GM21367 (cell line): ENCODE data around the gene AUTS2.

ENCODE experiments used
- ATAC-seq: cut with Tn5 transposase; IDR thresholded peaks from one replicate; pipeline ENCODE4 v1.9.1; 2021; ENCODE audit not compliant: unreplicated experiment

AUTS2 gene

DNA sequence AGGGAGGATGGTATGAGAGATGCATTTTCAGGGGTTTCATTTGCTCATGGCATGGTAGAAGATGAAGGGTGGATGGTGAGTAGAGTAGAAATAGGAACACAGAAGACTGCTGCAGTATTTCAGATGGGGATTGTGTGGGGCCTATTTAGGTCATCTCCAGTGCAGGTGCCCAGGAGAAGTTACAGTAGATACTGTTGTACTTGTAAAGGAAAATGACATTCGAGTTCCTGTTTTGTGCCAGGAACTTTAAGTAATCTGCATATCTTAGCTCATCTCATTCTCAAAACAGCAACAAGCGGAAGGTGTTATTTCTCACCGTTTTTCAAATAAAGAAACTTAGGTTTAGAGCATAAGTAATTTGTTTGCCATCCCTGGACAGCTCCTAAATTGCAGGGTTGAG is 156.2 kb downstream of the AUTS2 start:
- ATAC-seq = no peak

DNA sequence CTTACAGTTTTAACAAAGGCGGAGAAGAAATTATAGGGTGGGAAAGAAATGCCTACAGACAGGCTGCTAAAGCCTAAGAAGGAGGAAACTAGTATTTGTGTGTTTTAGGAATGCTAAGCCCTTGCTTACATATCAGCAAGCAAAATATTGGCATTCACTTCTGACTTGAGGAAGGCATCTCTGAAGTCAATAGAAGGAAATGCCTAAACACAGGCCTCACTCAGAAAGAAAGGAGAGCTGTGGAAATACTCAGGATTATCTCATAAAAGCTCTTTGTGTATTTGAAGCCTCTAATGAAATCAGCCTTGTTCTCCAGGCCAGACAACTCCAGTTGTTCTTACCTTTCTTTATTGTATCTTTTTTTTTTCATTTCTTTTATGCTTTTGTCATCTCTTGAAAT is 158.0 kb downstream of the AUTS2 start:
- no peak for ATAC-seq

DNA sequence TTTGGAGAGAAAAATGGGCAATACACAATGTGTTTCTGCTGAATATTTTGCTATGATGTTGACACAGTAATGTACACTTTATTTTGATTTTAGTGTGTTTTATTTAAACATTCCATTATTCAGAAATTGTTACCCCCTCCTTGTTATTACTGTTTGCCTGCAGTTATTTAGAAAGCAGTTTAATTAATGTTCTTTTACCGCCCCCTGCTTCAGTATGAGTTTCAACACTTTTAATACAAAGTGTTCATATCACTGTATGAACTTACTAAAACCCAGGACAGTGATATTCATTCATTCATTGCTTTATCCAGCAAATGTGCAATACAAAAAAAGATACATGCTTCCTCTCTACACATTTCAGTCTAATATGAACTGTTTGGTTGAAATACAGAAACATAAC is 159.3 kb downstream of the AUTS2 start:
- ATAC-seq = no peak

DNA sequence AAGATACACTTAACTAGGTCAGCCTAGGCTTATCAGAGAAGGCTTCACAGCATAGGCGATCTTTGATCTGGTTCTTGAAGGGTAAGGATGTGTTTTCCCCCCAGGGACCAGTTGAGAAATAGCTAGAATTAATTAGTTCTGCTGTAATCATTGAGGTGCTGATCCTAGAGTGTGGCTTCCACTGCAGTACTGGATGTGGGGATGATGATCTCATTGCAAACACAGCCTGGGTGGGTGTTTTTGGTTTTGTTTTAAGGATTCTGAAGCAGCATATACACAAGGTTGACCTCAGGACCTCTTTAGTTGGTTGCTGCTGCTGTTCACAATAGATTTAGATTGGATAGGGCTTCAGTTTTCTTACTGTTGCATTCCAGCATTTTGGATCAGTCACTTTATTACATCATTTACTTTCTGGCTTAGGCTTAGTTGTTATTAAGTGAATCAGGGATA is 159.7 kb downstream of the AUTS2 start:
- no peak for ATAC-seq

DNA sequence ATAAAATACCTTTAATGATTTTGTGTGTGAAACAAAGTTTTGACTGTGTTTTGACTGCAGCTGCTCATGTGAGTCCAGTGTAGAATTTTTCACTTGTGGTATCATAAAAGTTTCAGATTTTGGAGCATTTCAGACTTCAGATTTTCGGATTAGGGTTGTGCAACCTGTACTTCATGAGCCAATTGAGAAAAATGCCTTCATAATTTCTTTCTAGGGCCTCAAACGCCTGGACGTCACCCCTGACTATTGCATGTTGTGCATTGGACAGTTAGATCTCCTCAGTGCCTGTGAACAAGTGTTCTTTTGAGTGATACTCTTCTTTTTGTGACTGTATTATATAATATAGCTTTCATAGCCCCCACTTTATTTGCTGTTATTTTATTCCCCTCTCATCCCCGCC is 161.1 kb downstream of the AUTS2 start:
- ATAC-seq = no peak

DNA sequence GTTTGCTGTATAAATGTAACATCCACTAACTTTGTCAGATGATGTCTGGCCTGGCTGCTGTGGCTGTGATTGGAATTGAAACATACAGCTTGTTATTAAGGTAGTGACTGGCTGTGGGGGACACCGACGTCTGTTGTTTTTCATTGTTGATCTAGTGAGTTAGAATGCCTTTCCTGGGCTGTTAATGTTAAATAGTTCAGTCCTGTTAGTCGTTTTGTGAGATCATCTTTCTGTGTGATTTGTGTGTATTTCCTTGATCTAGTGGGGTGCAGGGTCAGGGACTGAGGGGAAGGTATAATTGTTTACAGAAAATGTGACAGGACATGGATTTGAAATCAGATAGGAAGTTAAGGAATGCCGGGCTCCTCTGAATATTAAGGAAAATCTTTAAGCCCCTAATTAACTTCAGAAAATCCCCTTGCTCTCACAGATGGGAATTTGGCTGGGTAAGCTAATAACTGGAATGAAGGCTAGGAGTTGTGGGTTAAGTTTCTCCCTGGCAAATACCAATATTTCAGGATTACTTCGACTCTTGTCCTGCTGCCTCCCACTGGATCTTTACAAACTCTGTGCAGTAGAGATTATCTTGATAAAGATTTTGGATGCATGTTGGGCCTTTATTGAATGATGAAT is 163.1 kb downstream of the AUTS2 start:
- no peak for ATAC-seq

DNA sequence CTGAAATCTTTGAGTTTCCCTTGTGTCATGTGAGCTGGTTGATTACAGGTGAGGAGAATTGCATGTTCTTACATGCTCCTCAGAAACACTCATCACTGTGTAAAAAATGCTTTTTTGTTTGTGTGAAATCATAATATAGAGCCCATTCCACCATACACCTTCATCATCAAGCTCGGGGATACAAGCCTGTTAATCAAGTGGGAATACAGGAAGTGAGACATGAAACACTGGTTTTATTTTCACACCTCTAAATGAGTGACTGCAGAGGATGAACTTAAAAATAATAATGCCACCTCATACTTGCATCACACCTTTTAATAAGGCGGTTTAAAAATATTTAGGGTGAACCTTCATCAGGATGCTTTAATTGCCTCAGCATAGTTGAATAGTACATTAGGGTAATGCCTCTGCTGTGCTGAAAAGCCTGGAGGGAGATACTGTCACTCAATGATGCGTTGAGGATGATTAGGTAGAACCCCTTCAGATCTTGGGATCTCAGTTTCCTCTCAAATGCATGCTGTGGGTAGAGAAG is 164.6 kb downstream of the AUTS2 start:
- peak; percentile 51 for ATAC-seq

DNA sequence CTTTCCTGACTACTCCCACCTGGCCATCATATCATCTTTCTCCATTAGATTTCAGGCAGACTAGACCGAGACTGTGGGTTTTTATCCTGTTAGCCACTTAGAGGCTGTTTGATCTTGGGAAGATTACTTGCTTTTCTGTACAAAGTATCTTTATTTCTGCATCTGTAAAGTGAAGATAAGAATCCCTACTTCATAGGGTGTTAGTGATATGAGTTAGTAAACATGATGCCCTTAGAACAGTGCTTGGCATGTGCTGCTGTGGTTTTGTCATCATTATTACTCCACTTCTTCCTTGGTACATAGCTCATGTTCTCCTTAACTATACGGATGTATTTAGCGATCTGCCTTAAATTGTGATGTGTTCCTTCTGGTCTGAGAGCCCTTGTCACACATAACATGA is 165.2 kb downstream of the AUTS2 start:
- no peak for ATAC-seq

DNA sequence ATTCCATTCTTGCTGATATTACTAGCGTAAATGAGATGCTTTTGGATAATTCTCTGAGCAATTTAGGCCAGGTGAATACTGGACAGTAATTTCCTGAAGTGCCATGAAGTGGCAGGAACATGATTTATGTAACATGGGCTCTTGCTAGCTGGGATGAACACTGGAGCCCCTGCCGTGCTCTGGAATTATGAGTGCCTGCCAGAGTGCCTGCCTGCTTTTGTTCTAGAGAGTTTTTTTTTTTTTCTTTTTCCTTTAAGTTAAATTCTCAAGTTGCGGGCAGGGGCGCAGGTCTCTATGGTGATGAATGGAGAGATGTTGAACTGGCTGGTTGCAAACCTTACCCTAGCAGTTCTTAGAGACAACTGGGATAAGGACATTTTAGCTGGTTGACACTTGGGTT is 165.9 kb downstream of the AUTS2 start:
- no peak for ATAC-seq

DNA sequence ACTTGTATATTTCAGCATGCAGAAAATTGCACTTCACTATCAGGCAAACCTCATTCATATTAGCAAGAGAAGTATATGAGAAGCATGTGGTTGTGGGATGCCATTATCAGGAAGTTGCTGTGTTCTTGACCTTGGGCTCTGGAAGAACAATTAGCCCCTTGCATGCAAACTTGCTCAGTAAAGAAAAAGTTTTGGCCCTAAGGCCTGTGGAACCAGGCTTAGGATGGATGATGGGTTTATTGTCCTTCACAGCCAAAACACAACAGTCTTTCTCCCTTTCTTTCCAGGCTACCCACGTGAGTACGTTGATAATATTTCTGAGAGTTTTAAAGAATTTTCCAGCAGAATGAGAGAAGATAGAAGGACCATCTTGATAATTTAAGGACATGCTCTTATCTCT is 166.4 kb downstream of the AUTS2 start:
- no peak for ATAC-seq

DNA sequence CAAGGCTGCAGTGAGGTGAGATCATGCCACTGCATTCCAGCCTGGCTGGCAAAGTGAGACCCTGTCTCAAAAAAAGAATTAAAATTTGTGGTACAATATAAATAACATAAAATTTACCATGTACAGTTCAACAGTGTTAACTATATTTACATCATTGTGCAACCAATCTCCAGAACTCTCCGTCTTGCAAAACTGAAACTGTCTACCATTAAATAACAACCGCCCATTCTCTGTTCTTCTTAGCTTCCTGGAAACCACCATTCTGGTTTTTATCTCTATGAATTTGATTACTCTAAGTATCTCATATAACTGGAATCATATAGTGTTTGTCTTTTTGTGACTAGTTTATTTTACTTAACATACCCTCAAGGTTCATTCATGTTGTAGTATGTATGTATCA is 167.6 kb downstream of the AUTS2 start:
- ATAC-seq = no peak

DNA sequence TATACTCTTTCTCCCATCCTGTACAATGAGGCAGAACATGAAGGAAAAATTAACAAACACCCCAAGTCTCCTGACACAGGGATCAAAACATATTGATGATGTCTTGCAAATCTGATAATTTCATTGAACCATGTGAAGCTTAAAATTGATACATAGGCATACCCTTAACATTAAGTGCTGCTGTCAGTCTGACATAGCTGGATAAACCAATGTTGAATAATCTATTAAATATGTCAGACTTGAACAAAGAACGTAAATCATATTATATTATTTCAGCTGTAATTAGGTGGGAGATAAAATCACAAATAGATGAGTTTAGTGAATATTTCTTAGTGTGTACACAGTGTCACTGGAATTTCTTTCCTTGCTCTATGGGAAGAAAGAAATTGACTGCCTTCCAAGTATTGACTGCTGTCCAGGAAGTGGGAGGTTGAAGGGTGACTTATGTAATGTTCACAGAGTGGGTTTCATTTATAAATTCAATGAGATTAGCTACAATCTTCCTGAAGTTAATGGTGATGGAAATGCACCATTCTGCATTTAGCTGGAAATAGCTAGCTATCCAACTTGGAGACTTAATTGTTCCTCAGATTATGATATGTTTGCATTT is 170.8 kb downstream of the AUTS2 start:
- no peak for ATAC-seq

DNA sequence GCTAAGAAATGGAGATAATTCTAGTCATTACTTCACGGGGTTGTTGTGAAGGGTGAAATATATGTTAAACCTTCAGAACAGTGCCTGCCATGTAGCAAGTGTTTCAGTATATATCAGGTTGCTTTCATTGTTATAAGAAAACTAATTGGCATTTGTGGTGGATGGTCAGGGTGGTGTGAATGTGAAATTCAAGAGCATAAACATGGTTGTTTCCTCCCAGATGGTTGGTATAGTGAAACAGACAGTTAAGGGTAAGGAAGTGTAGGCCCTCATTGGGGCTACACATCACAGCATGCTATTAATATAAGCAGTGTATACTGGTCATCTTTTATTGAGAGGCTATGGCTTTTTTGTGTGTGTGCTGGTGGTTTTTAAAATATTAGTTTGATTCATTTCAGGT is 171.6 kb downstream of the AUTS2 start:
- ATAC-seq = no peak

DNA sequence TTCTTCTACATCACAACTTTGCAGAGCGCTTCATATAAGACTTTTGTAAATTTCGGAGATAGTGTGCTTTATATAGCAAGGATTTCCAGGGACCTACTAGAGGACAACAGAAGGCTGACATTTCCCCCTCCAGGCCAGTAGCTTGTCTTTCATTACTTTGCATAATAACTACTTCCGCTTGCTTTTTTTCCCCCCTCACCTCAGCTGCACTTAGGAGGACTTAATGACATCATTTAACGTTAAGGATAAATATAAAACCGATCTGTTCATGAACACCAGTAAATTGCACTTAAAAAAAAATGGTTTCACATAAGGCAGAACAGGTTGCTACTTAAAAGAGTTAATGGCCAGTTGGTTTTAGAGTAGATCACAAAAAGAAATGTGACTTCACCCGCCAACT is 172.3 kb downstream of the AUTS2 start:
- ATAC-seq = no peak

DNA sequence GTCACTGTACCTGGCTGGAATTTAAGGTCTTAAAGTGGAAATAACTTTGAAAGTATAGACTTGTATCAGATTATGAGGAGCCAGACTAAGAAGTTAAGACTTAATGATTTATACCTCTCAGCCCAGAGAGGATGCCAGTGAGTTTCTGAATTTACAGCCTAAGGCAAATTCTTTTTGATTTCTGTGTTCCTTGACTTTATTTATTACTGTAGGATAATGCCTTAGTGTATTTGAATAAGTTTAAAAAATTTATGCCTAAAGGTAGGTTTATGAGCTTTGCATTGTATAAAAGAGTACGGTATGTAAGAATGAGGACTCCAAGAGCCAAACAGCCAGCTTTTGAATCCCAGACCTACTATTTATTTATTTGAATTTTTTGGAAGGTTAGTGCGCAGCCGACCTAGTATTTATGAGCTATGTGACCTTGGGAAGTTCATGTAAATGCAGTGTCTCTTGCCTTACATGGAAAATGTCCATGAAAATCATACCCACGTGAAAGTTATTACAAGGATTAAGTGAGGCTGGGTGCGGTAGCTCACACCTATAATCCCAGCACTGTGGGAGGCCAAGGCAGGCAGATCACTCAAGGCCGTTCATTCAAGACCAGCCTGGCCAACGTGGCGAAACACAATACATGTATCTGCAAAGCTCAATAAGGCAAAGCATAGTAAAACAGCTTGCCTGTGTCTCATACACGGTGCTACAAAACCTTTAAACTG is 174.6 kb downstream of the AUTS2 start:
- no peak for ATAC-seq

DNA sequence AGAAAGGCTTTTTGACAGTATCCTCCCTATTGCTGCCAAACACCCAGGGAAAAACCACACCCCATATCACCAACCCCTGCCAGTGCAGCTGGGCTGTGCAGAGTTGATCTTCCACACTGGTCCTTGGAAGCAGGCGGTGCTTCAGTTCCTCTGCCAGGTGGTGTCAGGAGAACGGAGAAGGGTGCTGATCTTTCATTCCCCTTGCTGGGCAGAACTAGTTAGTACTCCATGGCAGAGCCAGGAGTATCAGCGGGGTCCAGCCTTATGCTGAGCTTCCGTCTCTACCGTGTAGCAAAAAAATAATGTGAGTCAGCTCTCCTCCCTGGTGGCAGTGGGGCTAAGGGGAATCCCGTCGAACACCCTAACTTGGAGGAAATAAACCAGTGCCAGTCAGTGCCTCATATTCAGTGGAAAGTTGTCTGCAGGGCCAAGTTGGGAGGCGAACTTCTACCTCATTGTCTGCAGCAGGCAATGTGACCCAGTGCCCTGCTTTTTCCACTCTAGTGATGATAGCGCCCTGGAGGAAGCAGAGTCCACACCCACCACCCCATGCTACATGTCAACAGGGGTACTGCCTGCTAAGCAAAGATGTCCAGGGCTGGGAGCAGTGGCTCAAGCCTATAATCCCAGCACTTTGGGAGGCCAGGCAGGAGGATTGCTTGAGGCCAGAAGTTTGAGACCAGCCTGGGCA is 175.4 kb downstream of the AUTS2 start:
- ATAC-seq = no peak

DNA sequence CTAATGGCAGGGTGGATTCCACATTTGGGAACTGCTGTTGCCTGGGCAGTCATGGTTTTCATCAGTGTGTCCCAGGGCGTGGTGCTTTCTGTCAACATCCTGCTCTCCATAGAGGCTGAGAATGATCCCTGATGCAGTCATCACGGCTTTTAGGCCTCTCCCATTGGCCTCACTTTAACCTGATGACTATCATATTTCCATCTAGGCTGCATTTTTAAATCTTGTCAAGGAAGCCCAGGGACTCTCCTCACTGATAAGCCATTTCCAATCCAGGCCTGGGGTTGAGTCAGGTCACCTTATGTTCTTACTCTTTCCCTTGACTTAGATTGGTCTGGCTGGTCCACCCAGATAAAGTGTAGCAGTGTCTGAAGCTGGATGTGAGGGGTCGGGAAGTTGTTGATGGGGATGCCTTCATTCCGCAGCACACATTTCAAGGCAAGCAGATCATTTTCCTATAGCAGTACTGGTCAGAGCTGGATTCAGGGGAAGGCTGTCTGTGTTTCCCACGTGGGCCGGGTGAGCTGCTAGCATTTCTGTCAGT is 177.0 kb downstream of the AUTS2 start:
- ATAC-seq = no peak

DNA sequence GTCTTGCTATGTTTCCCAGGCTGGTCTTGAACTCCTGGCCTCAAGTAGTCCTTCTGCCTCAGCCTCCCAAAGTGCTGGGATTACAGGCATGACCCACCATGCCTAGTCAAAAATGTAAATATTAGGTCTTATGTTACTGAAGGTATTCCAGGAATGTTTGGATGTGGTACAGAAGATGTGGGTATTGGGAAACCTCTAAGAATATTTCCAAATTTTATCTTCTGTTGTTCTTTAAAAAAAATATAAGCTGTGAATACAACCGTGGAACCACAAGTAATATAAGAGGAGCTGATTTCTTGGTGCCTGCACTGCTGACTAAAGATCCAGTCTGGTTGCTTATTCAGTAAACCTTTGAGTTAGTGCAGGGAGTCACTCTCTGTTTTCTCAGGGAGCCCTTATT is 178.3 kb downstream of the AUTS2 start:
- ATAC-seq = no peak

DNA sequence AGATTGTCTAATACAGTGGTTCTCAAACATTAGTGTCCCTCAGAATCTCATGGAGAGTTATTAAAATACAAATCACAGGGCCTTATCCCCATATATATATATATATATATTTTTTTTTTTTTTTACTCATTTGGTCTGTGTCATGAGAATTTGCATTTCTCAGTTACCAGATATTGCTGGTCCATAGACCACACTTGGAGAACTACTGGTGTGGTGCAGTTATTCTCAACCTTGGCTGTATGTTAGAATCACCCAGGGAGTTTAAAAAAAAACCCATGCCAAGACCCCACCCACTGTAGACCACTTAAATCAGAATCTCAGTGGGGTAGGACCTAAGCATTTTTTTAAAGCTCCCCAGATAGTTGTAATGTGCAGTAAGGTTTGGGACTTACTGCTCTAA is 179.9 kb downstream of the AUTS2 start:
- ATAC-seq = no peak

DNA sequence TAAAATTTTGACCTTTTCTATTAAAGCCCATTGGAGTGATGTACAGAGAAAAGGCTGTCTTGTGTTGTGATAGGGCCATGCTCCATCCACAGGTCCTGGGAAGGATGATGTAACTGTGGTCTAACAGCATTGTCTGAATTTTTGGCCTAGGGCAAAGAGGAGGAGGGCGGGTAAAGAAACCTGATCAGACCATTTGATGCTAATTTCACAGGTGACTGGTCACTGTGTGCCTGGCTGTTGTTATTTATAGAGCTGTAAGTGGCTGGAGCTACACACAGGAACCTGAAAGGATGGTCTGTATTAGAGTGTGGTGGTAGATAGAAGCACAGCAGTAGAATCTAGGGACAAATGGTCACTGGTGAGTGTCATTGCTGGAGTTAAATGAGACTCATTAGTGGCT is 182.1 kb downstream of the AUTS2 start:
- ATAC-seq = no peak

DNA sequence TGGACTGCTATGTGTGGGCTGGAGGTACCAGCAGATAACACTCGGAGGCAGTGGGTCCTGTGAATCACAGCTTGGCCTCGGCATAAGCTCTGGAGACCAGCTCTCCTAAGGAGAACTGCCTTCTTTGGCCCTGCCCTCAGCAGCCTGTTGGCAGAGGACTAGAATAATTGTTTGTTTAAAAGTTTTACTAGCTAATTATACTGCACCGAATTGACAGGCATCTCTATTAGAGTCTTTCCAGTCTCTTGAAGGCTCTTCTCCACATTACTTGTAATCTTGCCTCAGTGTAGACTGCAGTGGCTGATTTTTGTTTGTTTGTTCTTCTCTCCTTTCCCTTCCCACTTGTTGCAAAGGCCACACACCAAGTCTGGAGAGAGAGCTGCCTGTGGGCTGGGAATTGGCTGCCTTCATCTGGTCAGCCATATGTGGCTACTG is 183.2 kb downstream of the AUTS2 start:
- no peak for ATAC-seq
